ENCODE measurements around the gene BTN3A1.
"Not testable (repeated sequence)": the region's sequence is repeated elsewhere in the genome, so short reads cannot be mapped to it uniquely, and the experiment has no call there.

The BTN3A1 gene

GRCh38 chr6:26414281-26414680 lies 12.2 kb downstream of the BTN3A1 start:
- no peak for TF ChIP-seq POLR2A (IDR thresholded peaks at IDR 0.05; ENCODE audit: low read depth, low read length)

DNA sequence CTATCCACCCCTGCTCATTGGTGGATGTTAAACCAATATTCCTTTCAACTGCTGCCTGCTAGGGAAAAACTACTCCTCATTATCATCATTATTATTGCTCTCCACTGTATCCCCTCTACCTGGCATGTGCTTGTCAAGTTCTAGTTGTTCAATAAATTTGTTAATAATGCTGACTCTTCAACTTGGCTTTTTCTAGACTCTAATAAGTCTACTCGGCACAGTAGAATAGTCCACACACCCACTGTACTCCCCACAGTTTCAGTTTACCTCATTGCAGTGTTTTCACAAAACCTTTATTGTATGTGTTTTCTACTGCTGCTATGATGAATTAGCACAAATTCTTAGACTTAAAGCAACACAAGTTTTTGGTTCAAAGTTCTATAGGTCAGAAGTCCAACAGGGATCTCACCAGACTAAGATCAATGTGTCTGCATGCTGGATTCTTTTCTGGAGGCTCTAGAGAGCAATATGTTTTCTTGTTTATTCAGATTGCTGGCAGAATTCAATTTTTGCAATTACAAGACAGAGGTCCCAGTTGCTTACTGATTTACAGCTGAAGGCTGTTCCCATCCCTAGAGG lies 13.1 kb downstream of the BTN3A1 start:
- no peak for DNase-seq (ENCODE audit: insufficient read length, low spot score)
- no peak for TF ChIP-seq POLR2A (IDR thresholded peaks at IDR 0.05; ENCODE audit: low read depth, low read length)
- FAIRE-seq, result no peak

More at GRCh38 chr6:26414281-26414680, 12.2 kb downstream of the BTN3A1 start:
- FAIRE-seq (no peak), DNase-seq (ENCODE audit: insufficient read length, low spot score) (no peak)

DNA sequence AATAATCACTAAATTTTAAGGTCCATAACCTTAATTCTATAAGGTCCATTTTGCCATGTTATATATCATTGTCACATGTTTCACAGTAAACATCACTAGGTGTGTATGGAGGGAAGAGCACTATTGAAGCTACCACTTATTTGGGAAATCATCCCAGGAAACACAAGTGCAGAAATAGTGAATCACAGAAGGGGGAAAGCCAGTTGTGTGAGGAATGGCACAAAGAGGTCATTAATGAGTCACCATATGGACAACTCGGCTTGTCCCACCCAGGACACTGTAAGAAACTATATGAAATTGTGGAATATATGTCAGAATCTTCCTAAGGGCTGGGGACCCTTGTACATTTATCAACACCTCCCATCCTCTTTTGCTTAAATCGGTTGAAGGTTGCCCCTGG lies 13.7 kb downstream of the BTN3A1 start:
- no peak for TF ChIP-seq POLR2A (IDR thresholded peaks at IDR 0.05; ENCODE audit: low read depth, low read length)
- DNase-seq (ENCODE audit: insufficient read length, low spot score), result no peak
- FAIRE-seq, result no peak

GRCh38 chr6:26416288-26416687 lies 14.2 kb downstream of the BTN3A1 start:
- TF ChIP-seq POLR2A (IDR thresholded peaks at IDR 0.05; ENCODE audit: low read depth, low read length), result no peak
- DNase-seq (ENCODE audit: insufficient read length, low spot score) (no peak), FAIRE-seq (no peak)

DNA sequence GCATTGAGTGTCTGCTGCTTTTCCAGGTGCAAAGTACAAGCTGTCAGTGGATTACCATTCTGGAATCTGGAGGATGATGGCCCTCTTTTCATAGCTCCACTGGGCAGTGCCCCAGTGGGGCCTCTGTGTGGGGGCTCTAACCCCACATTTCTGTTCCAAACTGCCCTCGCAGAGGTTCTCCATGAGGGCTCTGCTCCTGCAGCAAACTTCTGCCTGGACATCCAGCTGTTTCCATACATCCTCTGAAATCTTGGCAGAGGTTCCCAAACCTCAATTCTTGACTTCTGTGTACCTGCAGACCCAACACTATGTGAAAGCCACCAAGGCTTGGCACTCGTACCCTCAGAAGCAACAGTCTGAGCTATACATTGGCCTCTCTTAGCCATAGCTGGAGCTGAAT lies 16.0 kb downstream of the BTN3A1 start:
- FAIRE-seq; DNase-seq (ENCODE audit: insufficient read length, low spot score): not testable (repeated sequence)

- DNase-seq (ENCODE audit: insufficient read length, low spot score); FAIRE-seq: not testable (repeated sequence)
These were observed 16.7 kb downstream of the BTN3A1 start for GRCh38 chr6:26418795-26419194.

DNA sequence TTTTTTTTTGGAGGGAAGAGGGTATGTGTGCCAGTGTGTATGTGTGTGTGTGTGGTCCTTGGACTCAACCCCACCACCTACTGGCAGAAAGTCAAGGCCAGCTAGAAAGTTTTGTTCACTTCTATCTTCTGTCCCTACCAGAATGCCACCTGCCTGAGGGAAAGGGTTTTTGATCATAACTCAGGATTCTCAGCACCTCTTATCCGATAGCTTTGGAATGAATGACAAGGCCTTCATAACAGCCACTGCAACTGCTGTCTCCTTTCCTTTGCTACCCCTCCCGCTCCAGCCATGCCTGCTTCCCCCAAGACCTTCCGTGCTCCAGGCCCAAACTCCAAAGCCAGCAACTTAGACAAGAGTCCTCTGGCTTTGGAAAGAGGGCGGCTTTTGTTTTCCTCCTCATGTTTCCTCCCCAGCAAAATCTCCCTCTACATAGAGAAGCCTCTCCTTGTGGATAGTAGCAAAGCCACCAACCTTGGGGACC lies 18.7 kb downstream of the BTN3A1 start:
- TF ChIP-seq POLR2A (IDR thresholded peaks at IDR 0.05; ENCODE audit: low read depth, low read length), result no peak
- FAIRE-seq, result no peak
- peak; percentile 12 for DNase-seq (ENCODE audit: insufficient read length, low spot score)

GRCh38 chr6:26421259-26422144 lies 19.4 kb downstream of the BTN3A1 start:
- peak; percentile 52 for FAIRE-seq
- TF ChIP-seq POLR2A (IDR thresholded peaks at IDR 0.05; ENCODE audit: low read depth, low read length), result peak; percentile 21; the same call in 1 of the 2 replicates

GRCh38 chr6:26422329-26422728 lies 20.3 kb downstream of the BTN3A1 start:
- no peak for DNase-seq (ENCODE audit: insufficient read length, low spot score)
- TF ChIP-seq POLR2A (IDR thresholded peaks at IDR 0.05; ENCODE audit: low read depth, low read length), result no peak
- no peak for FAIRE-seq

More at GRCh38 chr6:26421259-26422144, 19.4 kb downstream of the BTN3A1 start:
- peak; percentile 81 for DNase-seq (ENCODE audit: insufficient read length, low spot score)

- FAIRE-seq, result no peak
- no peak for TF ChIP-seq POLR2A (IDR thresholded peaks at IDR 0.05; ENCODE audit: low read depth, low read length)
- no peak for DNase-seq (ENCODE audit: insufficient read length, low spot score)
These were observed 24.8 kb downstream of the BTN3A1 start for GRCh38 chr6:26426691-26427450.

GRCh38 chr6:26427451-26427809 lies 25.4 kb downstream of the BTN3A1 start:
- TF ChIP-seq POLR2A (IDR thresholded peaks at IDR 0.05; ENCODE audit: low read depth, low read length), result no peak
- DNase-seq (ENCODE audit: insufficient read length, low spot score), result no peak
- no peak for FAIRE-seq

DNA sequence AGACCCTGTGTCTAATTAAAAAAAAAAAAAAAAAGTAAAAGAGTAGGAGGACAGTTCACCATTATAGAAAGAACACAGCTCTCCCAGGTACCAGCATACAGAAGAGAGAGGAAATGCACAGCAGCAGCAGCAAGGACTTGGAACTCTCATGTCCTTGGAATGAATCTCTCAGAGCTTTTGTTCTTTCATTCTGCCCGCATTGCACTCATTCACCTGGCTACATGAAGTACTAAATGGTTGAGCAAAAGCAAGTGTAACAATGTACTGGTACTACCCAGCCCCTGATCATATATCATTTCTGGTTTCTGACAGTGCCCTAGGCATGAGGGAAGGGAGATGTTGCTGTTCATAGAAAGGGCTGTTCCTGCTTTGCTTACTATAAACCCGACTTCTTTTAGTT lies 26.1 kb downstream of the BTN3A1 start:
- no peak for DNase-seq (ENCODE audit: insufficient read length, low spot score)
- FAIRE-seq, result no peak
- TF ChIP-seq POLR2A (IDR thresholded peaks at IDR 0.05; ENCODE audit: low read depth, low read length), result no peak

GRCh38 chr6:26430787-26431186 lies 28.7 kb downstream of the BTN3A1 start:
- no peak for TF ChIP-seq POLR2A (IDR thresholded peaks at IDR 0.05; ENCODE audit: low read depth, low read length)
- no peak for DNase-seq (ENCODE audit: insufficient read length, low spot score)
- no peak for FAIRE-seq
